ENCODE results near the gene IGSF9B.

GRCh38 chr11:133929401-133930052, 27.2 kb downstream of the IGSF9B start:
- TF ChIP-seq CTCF (IDR thresholded peaks at IDR 0.05) (no peak), POLR2A (IDR thresholded peaks at IDR 0.05) (no peak)

Measured in lower leg skin (tissue), 3 donors.